Spleen (tissue), 11 donors: Measurements from ENCODE around the gene DIP2C. TPM values are rescaled to one million over a fixed set of nuclear protein-coding genes. Genes with fewer than 3 reads are reported as not detected.

Experiments used
- DNase-seq: peaks from one replicate; pipeline ENCODE4 v3.0.0-alpha.2; 2020
- H3K27ac ChIP-seq, 8 donors: fragments of 200-600 bp; sonication (generic) in 7 of 8; 1 replicate in 4 of 8; 2 replicates in 4 of 8; pipeline versions ENCODE4 v1.5.0 to v1.8.0; 2016 to 2021; ENCODE audit warnings: inconsistent platforms in 4 of 8, mild to moderate bottlenecking in 4 of 8, moderate library complexity in 1 of 8
- H3K27me3 ChIP-seq, 7 donors: fragments of 200-600 bp; sonication (generic) in 6 of 7; replicated peaks in 1 of 7; 1 replicate in 4 of 7; 2 replicates in 3 of 7; pipeline versions ENCODE4 v1.5.0 to v1.8.0; 2016 to 2021; ENCODE audit warnings: inconsistent platforms in 3 of 7, mild to moderate bottlenecking in 1 of 7
- H3K36me3 ChIP-seq, 6 donors: fragments of 200-600 bp; sonication (generic) in 5 of 6; 1 replicate in 4 of 6; 2 replicates in 2 of 6; pipeline versions ENCODE4 v1.5.0 to v1.8.0; 2016 to 2021; ENCODE audit warnings: inconsistent platforms in 2 of 6
- H3K4me1 ChIP-seq, 6 donors: fragments of 200-600 bp; sonication (generic) in 5 of 6; 1 replicate in 3 of 6; 2 replicates in 3 of 6; pipeline versions ENCODE4 v1.5.0 to v1.8.0; 2016 to 2021; ENCODE audit warnings: inconsistent platforms in 3 of 6
- H3K4me3 ChIP-seq, 8 donors: fragments of 200-600 bp; sonication (generic) in 7 of 8; 1 replicate in 4 of 8; 2 replicates in 4 of 8; pipeline versions ENCODE4 v1.5.0 to v1.8.0; 2016 to 2021; ENCODE audit warnings: inconsistent platforms in 4 of 8, mild to moderate bottlenecking in 4 of 8, moderate library complexity in 2 of 8
- H3K9me3 ChIP-seq, 8 donors: fragments of 200-600 bp; sonication (generic) in 7 of 8; 1 replicate in 4 of 8; 2 replicates in 4 of 8; pipeline versions ENCODE4 v1.5.0 to v1.8.0; 2016 to 2021; ENCODE audit warnings: inconsistent platforms in 4 of 8
- CTCF ChIP-seq, 11 experiments: fragments of 200-600 bp in 7 of 11; fragments of 450-650 bp in 4 of 11; sonication (generic) in 4 of 11; IDR thresholded peaks in 8 of 11; conservative IDR thresholded peaks in 3 of 11; 1 replicate in 7 of 11; 2 replicates in 4 of 11; pipeline versions ENCODE4 v1.4.0 to v1.8.0; 2016 to 2021; ENCODE audit warnings: antibody characterized with exemption in 11 of 11, inconsistent platforms in 4 of 11, mild to moderate bottlenecking in 1 of 11
- POLR2A ChIP-seq, 3 donors: fragments of 450-650 bp; IDR thresholded peaks; one replicate each; pipeline ENCODE4 v1.5.1; 2017; ENCODE audit warnings: antibody characterized with exemption in 3 of 3, mild to moderate bottlenecking in 1 of 3
- POLR2AphosphoS5 ChIP-seq, 3 donors: sonication (generic); formaldehyde crosslinking; IDR thresholded peaks; one replicate each; pipeline ENCODE4 v1.5.1; 2017; ENCODE audit warnings: antibody characterized with exemption in 3 of 3
- WGBS, 5 donors: extraction: QIAGEN DNeasy Blood & Tissue Kit in 3 of 5; methylation state at CpG; one replicate each; pipeline versions ENCODE4 v1.1.5 to v1.1.7; 2013 to 2018; 5-methylcytosine and 5-hydroxymethylcytosine counted together
- intact Hi-C: fragments of 100-400 bp; cut with DNase I; formaldehyde crosslinking; loops from one replicate; pipeline ENCODE4 v1.15.0; 2023; ENCODE audit warnings: low total_unique reads
- polyA plus RNA-seq, 3 donors: library from polyadenylated mRNA; stranded (reverse); fragments of 200-250 nt; gene quantifications; one replicate each; pipeline ENCODE4 v1.2.1, GENCODE V29; 2013
- total RNA-seq, 7 donors: library from RNA; depleted of rRNA in 3 of 7; stranded (reverse); fragments of >200 nt in 3 of 7; fragmentation: NEBNext Ultra II Directional in 4 of 7; extraction: Animal tissue kit (Norgen Biotek cat#: 25700) in 4 of 7; gene quantifications; one replicate each; pipeline versions ENCODE4 v1.1.0 to v1.2.1, GENCODE V29; 2016 to 2021
- donor health status: healthy with polysubstance abuse.
- donor health status: DM: no; HTN: no; CAD: no; lungs with moderate emphysema.
- donor health status: DM: no; HTN: no; CAD: no.
- donor health status: Bipolar disorder and iron deficiency.
- donor health status: healthy.
- donor health status: DM: no; HTN: no; CAD: no.
- donor health status: DM: yes; HTN: yes; CAD: no.

Gene DIP2C
- total and polyA plus RNA-seq, 10 donors, result 2.2 to 13.1 (median 9.0) TPM

GRCh38 chr10:558891-559766, 130.3 kb downstream of the DIP2C start:
- Histone ChIP-seq H3K9me3 (peaks cover 0 to 13% (median 10%) of the 10 kb centered on the region in 8 donors), H3K4me3 (no peak overlapping the region), H3K4me1 (peaks cover 0 to 14% (median 0%) of the 10 kb centered on the region in 6 donors), H3K27me3 (peaks cover 0 to 14% (median 0%) of the 10 kb centered on the region in 7 donors), H3K27ac (no peak overlapping the region), H3K36me3 (no peaks in the 10 kb centered on the region)
- WGBS, 5 donors, result 67 to 85% (median 81%) methylated on average over 8 to 19 of the region's 19 CpGs
- intact Hi-C loops, result no loop called here
- no peak for DNase-seq
- TF ChIP-seq CTCF (IDR thresholded peaks at IDR 0.05 in 8 of 11, conservative IDR thresholded peaks at IDR 0.05 in 3 of 11), result no peak
- TF ChIP-seq POLR2AphosphoS5 (IDR thresholded peaks at IDR 0.05), result no peak
- no peak for TF ChIP-seq POLR2A (IDR thresholded peaks at IDR 0.05)

- H3K9me3 ChIP-seq, result peaks cover 0 to 6% (median 2%) of the 10 kb centered on the region in 8 donors
- H3K27me3 ChIP-seq, result peaks cover 0 to 14% (median 0%) of the 10 kb centered on the region in 7 donors
- DNase-seq, result no peak
- H3K27ac ChIP-seq, result no peak overlapping the region
- H3K4me3 ChIP-seq, result no peak overlapping the region
- peaks cover 0 to 14% (median 0%) of the 10 kb centered on the region in 6 donors for H3K4me1 ChIP-seq
- no peak for TF ChIP-seq POLR2AphosphoS5 (IDR thresholded peaks at IDR 0.05)
- no peak for TF ChIP-seq CTCF (IDR thresholded peaks at IDR 0.05 in 8 of 11, conservative IDR thresholded peaks at IDR 0.05 in 3 of 11)
- no peak for TF ChIP-seq POLR2A (IDR thresholded peaks at IDR 0.05)
- WGBS, 5 donors, result 83 to 89% (median 88%) methylated on average over 13 to 17 of the region's 17 CpGs
- H3K36me3 ChIP-seq, result no peaks in the 10 kb centered on the region
- intact Hi-C loops, result no loop called here
Observed at GRCh38 chr10:558364-558763, 131.1 kb downstream of the DIP2C start.

GRCh38 chr10:557792-558328, 131.6 kb downstream of the DIP2C start:
- peaks cover 0 to 16% (median 0%) of the 10 kb centered on the region in 7 donors for H3K27me3 ChIP-seq
- WGBS, 5 donors, result 46 to 68% (median 64%) methylated on average over 9 to 10 of the region's 10 CpGs
- intact Hi-C loops, result no loop called here
- no peak overlapping the region for H3K27ac ChIP-seq
- H3K36me3 ChIP-seq, result no peaks in the 10 kb centered on the region
- peaks cover 0 to under 1% (median 0%) of the 10 kb centered on the region in 8 donors for H3K9me3 ChIP-seq
- DNase-seq, result no peak
- peaks cover 0 to 14% (median 0%) of the 10 kb centered on the region in 6 donors for H3K4me1 ChIP-seq
- no peak for TF ChIP-seq POLR2AphosphoS5 (IDR thresholded peaks at IDR 0.05)
- TF ChIP-seq CTCF (IDR thresholded peaks at IDR 0.05 in 8 of 11, conservative IDR thresholded peaks at IDR 0.05 in 3 of 11), result no peak
- no peak for TF ChIP-seq POLR2A (IDR thresholded peaks at IDR 0.05)
- no peak overlapping the region for H3K4me3 ChIP-seq
